ENCODE results near the gene UGT1A7.

Gene UGT1A7

DNA sequence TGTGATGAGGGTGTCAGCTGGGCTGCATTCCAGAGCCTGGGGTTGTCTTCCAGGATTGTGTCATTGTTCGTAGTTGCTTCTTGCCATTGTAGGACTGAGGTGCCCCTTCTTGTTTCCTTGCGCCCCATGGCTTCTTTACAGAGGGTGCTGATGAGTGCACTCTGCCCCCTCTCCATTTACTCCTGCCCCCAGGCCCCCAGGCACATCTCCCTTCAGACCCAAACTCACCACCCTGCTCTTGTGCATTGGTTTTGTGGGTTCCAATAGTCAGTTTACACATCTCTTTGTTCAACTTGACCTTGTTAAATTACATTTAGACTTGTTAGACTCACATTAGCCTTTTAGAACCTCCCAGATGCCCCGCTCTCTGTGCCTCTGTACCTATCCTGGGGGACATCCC lies 139.5 kb downstream of the UGT1A7 start:
- no peak for DNase-seq (ENCODE audit: low spot score)

DNA sequence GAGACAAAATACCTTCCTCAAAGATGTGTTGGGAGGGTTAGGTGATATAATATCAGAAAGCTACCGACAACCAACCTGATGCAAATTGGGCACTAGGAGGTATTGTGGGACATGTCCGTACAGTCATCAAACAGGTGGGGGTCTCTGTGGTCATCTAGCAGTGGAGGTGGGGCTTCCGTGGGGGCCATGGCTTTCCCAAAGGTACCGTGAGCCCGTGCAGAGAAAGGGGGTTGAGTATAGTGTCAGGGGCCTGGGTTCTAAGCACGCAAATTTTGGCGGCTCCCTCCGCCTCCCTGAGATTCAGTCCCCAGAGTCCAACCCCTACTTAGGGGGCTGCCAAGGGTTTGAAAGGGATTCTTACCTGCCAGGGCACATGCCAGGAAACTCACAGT lies 140.0 kb downstream of the UGT1A7 start:
- TF ChIP-seq, protein P1, sequence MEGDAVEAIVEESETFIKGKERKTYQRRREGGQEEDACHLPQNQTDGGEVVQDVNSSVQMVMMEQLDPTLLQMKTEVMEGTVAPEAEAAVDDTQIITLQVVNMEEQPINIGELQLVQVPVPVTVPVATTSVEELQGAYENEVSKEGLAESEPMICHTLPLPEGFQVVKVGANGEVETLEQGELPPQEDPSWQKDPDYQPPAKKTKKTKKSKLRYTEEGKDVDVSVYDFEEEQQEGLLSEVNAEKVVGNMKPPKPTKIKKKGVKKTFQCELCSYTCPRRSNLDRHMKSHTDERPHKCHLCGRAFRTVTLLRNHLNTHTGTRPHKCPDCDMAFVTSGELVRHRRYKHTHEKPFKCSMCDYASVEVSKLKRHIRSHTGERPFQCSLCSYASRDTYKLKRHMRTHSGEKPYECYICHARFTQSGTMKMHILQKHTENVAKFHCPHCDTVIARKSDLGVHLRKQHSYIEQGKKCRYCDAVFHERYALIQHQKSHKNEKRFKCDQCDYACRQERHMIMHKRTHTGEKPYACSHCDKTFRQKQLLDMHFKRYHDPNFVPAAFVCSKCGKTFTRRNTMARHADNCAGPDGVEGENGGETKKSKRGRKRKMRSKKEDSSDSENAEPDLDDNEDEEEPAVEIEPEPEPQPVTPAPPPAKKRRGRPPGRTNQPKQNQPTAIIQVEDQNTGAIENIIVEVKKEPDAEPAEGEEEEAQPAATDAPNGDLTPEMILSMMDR (IDR thresholded peaks at IDR 0.05; ENCODE audit: extremely low read depth, missing control alignments): no peak
- no peak for DNase-seq (ENCODE audit: low spot score)

More for the DNA sequence above, 139.5 kb downstream of the UGT1A7 start:
- TF ChIP-seq, protein P1 (IDR thresholded peaks at IDR 0.05; ENCODE audit: extremely low read depth, missing control alignments): no peak

DNA sequence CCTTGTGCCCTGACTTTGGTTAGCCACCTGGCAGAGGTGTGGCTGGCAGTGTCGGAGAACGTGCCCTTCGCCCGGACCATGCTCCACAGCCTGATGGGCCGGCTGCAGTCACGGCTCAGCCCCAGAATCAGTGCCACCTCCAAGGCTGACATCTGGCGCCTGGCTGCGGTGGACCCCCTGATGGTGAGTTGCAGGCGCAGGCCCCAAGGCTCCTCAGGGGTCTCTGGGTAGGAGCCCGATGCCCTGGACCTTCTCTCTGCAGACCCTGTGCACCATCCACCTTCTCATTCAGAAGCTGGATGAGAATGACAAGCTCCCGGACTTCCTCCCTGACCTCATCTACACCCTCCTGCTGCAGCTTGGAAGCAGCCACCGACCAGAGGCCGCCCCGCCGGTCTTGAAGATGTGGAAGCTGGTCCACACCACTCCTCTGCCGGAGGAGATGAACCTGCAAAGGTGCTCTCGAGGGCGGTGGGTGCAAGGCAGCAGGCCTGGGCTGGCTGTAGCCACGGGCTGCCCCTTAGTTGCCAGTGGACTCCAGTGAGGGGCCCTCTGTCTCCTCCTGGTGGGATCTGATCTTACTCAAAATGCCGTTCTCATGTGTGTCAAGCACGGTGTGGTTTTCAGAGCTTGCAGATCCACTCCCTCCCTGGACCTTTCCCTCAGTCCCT lies 140.5 kb downstream of the UGT1A7 start:
- TF ChIP-seq, protein P1 (IDR thresholded peaks at IDR 0.05; ENCODE audit: extremely low read depth, missing control alignments): no peak
- no peak for DNase-seq (ENCODE audit: low spot score)
